ENCODE data around the gene PCBP3. TPM values are rescaled to one million over a fixed set of nuclear protein-coding genes. Genes with fewer than 3 reads are reported as not detected.
A peak's percentile ranks its signal among the peaks of the same experiment; 100 is the strongest.

Gene PCBP3
- total and polyA plus RNA-seq, 5 experiments from 2014 or later: 0.47 to 2.3 (median 0.95) TPM; not detected in 1

DNA sequence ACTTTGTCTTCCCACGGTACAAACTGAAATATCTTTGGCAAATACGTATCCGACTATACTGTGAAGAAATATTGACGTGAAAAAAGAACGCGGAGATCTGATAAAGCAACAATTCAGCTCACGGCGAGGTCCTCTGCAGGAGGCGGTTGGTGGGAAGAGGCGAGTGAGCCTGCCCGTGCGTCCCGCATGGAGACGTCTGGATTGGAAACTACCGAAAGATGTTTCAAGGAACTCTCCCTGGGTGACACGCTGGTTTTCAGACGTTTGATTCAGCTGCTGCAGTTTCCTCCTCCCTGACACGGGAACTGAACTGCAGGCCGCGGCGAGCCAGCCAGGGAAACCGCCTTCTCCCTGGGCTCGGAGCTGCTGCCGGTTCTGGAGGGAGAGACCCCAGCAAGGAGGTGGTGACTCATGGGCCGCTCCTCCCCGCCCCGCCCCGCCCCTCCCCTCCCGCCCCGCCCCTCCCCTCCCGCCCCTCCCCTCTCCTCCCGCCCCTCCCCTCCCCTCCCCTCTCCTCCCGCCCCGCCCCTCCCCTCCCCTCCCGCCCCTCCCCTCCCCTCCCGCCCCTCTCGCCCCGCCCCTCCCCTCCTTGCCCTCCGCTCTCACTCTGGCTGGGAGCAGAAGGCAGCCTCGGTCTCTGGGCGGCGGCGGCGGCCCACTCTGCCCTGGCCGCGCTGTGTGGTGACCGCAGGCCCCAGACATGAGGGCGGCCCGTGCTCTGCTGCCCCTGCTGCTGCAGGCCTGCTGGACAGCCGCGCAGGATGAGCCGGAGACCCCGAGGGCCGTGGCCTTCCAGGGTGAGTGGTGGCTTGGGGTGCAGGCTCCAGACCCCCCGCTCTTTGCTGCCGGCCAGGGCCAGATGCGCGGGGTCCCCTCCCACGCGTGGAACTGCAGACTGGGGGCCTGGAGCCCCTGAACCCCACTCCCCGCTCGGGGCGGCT is 337.9 kb downstream of the PCBP3 start, which contains the start of gene COL6A1:
Gene COL6A1 (plus strand): TSS at position 620 of the 941 bp plus-strand sequence. CDS start 81 bp downstream, at position 701.
- H3K9me3 Mint-ChIP-seq: no peaks in the 10 kb centered on the region
- H3K36me3 Mint-ChIP-seq: peaks cover 3 to 7% (median 6%) of the 10 kb centered on the region in 3 donors
- H3K27ac Mint-ChIP-seq: peak within 1 kb of the TSS in 1 of 10 donors; percentile 79
- peaks cover 0 to 21% (median 14%) of the 10 kb centered on the region in 4 donors for H3K4me1 Mint-ChIP-seq
- ATAC-seq: peak; percentile 70 to 82
- peaks cover 0 to 4% (median 0%) of the 10 kb centered on the region in 5 donors for H3K27me3 Mint-ChIP-seq
- POLR2A ChIA-PET: interaction anchor here (0.7 to 1.2 kb wide), 2 partner anchors 8 to 11 kb away, joined by 3 read pairs; no protein-coding TSS in a partner anchor
- peak within 1 kb of the TSS in 9 of 10 donors; percentile 50 to 80 (median 62) for H3K4me3 Mint-ChIP-seq
- DNase-seq: peak; percentile 34 to 80 (median 59)

DNA sequence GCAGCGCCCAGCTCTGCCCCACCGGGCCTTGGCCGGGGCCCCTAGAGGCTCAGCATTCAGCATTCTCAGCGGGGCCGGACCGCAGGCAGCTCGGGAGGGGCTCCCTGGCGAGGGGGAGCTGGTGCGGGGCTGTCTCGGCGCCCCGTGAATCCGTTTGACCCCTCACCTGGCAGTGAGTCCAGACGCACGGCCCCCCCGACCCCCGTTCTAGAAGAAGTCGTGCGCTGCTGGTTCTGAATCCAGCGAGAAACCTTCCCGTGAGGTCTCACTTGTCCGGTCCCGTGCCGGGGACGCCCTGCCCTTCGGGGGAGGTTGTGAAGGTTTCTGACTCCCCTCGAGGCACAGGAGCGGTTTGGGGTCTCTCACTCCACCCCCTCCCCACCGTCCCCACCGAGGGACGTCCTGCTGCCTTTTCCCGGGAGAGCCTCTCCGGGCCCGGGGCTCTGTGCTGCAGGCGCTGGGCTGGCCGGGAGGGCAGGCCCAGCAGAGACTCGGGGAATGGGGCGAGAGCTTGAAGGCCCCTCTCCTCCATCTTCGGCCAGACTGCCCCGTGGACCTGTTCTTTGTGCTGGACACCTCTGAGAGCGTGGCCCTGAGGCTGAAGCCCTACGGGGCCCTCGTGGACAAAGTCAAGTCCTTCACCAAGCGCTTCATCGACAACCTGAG is 338.7 kb downstream of the PCBP3 start:
- Mint-ChIP-seq H3K4me1 (peaks cover 0 to 21% (median 14%) of the 10 kb centered on the region in 4 donors), H3K27me3 (peaks cover 0 to 4% (median 0%) of the 10 kb centered on the region in 5 donors), H3K27ac (peak overlapping the region in 1 of 10 donors; percentile 79), H3K4me3 (peak overlapping the region in 9 of 10 donors; percentile 50 to 80 (median 62)), H3K9me3 (no peaks in the 10 kb centered on the region), H3K36me3 (peaks cover 3 to 7% (median 6%) of the 10 kb centered on the region in 3 donors)
- POLR2A ChIA-PET: interaction anchor here (0.7 to 1.2 kb wide), 2 partner anchors 9 to 11 kb away, joined by 3 read pairs; no protein-coding TSS in a partner anchor
- DNase-seq (peak in 1 of 10 donors; percentile 58), ATAC-seq (peak; percentile 18 to 49)

DNA sequence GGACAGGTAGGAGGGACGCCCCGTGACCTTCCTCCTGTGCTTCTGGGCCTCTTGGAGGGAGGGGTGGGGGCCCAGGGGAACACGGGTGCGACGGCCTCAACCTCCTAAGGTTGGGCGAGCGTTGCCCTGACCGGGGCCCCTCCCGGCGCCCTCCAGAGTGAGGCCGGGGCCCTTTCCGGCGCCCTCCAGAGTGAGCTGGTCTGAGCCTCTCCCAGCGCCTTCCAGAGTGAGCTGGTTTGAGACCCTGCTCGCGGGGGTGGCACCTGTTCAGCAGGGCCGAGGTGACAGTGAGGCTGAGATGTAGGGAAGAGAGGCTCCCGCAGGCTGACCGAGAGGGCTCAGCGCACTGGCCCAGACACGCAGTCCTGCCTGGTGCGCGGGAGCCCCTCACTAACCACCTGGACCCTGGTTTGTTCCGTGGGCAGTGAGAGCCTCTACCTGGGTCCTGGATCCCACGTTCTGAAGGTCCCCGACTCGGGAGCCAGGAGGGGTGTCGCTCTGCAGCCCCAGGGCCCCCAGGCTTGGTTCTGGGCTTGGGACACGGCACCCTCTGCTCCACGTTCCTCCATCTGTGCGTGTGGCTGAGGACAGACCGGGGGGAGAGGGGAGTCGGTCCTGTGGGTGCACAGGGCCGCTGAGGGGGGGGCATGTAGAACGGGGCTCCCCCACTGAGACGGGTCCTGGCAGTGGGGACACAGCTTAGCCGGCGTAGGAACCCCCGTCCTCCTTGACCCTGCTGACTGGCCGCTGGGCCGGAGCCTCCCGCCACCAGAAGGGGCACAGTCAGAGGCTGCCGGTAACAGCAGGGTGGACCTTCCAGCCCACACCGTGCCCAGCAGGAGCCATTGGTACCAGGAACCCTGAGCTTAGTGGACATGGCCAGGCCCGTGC is 339.5 kb downstream of the PCBP3 start:
- Mint-ChIP-seq H3K36me3 (peaks cover 3 to 7% (median 6%) of the 10 kb centered on the region in 3 donors), H3K4me1 (peaks cover 0 to 21% (median 14%) of the 10 kb centered on the region in 4 donors), H3K9me3 (no peaks in the 10 kb centered on the region), H3K27me3 (peaks cover 0 to 4% (median 0%) of the 10 kb centered on the region in 5 donors), H3K27ac (no peak overlapping the region), H3K4me3 (peak overlapping the region in 9 of 10 donors; percentile 50 to 80 (median 60))
- no peak for ATAC-seq
- peak in 2 of 10 donors; percentile 5 to 62 for DNase-seq
- POLR2A ChIA-PET: interaction anchor here (1.2 kb wide), 1 partner anchor 10 kb away, joined by 3 read pairs; no protein-coding TSS in a partner anchor

DNA sequence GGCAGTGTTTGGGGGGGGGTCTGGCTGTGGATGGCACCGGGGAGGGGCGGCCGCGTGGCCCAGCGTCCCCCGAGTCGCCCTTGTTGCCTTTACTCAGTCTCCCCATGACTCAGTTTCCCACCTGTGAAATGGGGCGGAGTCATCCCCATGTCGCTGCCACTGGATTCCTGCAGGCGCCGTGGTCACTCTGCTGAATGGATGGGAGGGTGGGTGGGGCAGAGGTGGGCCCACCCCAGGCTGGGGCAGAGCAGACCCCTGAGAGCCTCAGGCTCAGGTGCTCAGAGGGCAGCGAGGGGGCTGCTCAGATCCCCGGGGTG is 340.1 kb downstream of the PCBP3 start:
- POLR2A ChIA-PET: no interaction called here
- H3K27ac Mint-ChIP-seq: no peak overlapping the region
- peaks cover 0 to 16% (median 12%) of the 10 kb centered on the region in 4 donors for H3K4me1 Mint-ChIP-seq
- no peaks in the 10 kb centered on the region for H3K9me3 Mint-ChIP-seq
- H3K4me3 Mint-ChIP-seq: no peak overlapping the region
- ATAC-seq (no peak), DNase-seq (no peak)
- H3K27me3 Mint-ChIP-seq: peaks cover 0 to 4% (median 0%) of the 10 kb centered on the region in 5 donors
- H3K36me3 Mint-ChIP-seq: peaks cover 3 to 7% (median 6%) of the 10 kb centered on the region in 3 donors

DNA sequence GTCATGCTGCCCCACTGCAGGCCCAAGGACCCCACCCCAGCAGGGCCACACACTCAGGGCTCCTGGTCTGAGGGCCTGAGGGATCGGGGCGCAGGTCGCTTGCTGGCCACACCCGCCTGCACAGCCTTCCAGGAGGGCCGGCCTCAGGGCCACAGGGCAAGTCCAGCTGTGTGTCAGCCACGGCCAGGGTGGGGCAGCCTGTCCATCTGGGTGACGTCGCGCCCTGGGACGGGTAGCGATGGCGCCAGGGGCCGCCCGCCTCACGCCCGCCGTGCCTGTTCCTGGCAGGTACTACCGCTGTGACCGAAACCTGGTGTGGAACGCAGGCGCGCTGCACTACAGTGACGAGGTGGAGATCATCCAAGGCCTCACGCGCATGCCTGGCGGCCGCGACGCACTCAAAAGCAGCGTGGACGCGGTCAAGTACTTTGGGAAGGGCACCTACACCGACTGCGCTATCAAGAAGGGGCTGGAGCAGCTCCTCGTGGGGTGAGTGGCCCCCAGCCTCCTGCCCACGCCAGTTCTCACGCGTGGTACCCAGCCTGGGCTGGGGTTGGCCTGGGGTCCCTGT is 340.5 kb downstream of the PCBP3 start:
- Mint-ChIP-seq H3K4me3 (no peak overlapping the region), H3K4me1 (peaks cover 0 to 15% (median 10%) of the 10 kb centered on the region in 4 donors), H3K27me3 (peaks cover 0 to 4% (median 0%) of the 10 kb centered on the region in 5 donors), H3K27ac (peak overlapping the region in 6 of 10 donors; percentile 46 to 96 (median 50)), H3K9me3 (no peaks in the 10 kb centered on the region), H3K36me3 (peaks cover 3 to 7% (median 6%) of the 10 kb centered on the region in 3 donors)
- DNase-seq (peak in 2 of 10 donors; percentile 10 to 62), ATAC-seq (no peak)
- POLR2A ChIA-PET: no interaction called here

DNA sequence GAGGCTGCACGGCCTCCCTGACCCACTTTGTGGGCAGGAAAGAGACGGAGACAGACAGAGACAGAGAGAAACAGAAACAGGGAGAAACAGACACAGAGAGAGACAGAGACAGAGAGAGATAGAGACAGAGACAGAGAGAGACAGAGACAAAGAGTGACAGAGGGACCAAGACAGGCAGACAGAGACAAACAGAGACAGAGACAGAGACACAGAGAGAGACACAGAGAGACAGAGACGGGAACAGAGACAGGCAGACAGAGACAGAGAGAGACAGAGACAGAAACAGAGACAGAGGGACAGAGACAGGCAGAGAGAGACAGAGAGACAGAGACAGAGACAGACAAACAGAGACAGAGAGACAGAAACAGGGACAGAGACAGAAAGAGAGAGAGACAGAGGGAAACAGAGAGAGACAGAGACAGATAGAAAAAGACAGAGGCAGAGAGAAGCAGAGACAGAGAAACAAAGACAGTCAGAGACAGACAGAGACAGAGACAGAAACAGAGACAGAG is 341.1 kb downstream of the PCBP3 start:
- Mint-ChIP-seq H3K4me1 (peaks cover 0 to 12% (median 8%) of the 10 kb centered on the region in 4 donors), H3K4me3 (peak overlapping the region in 5 of 10 donors; percentile 10 to 58 (median 35)), H3K36me3 (peaks cover 3 to 7% (median 6%) of the 10 kb centered on the region in 3 donors), H3K27me3 (peaks cover 0 to 4% (median 0%) of the 10 kb centered on the region in 5 donors), H3K27ac (peak overlapping the region in 8 of 10 donors; percentile 42 to 96 (median 50)), H3K9me3 (no peaks in the 10 kb centered on the region)
- ATAC-seq (no peak), DNase-seq (no peak)
- POLR2A ChIA-PET: no interaction called here

DNA sequence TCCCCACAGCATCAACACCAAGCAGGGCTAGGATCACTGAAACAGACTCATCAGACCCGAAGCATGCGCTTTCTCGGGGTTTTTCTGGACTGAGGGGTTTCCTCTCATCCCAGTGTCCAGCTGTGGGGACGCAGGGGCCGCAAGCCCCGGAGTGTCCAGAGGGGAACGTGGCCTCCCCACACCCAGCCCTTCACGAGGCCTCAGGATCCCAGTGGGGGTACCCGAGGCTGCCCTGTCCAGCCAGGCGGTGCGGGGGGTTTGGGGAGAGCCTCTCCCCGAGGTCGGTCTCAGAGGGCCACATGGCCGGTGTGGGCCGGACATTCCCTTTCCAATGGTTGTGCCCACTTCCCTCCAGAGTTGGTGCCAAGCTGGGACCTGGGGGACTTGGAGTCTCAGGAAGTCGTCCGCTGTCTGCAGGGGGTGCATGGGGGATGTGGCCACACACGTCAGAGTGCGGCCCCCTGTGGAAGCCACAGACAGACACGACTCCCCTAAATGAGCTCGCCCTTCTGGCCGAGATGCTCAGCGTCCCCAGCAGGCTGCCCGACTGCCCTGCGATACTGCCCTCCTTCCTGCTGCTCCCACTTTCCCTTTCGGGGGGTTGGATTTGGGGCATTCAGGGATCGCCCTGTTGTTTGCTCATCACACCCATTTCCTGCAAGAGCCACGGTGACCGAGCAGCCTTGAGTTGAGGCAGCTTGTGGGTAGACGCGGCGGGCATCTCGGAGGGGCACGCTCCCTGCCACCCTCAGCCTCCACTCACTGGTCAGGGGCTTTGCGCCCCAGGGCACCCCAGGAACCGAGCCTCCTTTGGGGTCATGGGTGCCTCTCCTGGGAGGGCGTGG is 342.2 kb downstream of the PCBP3 start:
- H3K4me1 Mint-ChIP-seq: peaks cover 0 to 10% (median 8%) of the 10 kb centered on the region in 4 donors
- H3K27ac Mint-ChIP-seq: peak overlapping the region in 1 of 10 donors; percentile 96
- POLR2A ChIA-PET: no interaction called here
- ATAC-seq: no peak
- DNase-seq: peak in 2 of 10 donors; percentile 3 to 61
- peaks cover 3 to 10% (median 6%) of the 10 kb centered on the region in 3 donors for H3K36me3 Mint-ChIP-seq
- peaks cover 0 to 4% (median 0%) of the 10 kb centered on the region in 5 donors for H3K27me3 Mint-ChIP-seq
- no peaks in the 10 kb centered on the region for H3K9me3 Mint-ChIP-seq
- peak overlapping the region in 1 of 10 donors; percentile 6 for H3K4me3 Mint-ChIP-seq

DNA sequence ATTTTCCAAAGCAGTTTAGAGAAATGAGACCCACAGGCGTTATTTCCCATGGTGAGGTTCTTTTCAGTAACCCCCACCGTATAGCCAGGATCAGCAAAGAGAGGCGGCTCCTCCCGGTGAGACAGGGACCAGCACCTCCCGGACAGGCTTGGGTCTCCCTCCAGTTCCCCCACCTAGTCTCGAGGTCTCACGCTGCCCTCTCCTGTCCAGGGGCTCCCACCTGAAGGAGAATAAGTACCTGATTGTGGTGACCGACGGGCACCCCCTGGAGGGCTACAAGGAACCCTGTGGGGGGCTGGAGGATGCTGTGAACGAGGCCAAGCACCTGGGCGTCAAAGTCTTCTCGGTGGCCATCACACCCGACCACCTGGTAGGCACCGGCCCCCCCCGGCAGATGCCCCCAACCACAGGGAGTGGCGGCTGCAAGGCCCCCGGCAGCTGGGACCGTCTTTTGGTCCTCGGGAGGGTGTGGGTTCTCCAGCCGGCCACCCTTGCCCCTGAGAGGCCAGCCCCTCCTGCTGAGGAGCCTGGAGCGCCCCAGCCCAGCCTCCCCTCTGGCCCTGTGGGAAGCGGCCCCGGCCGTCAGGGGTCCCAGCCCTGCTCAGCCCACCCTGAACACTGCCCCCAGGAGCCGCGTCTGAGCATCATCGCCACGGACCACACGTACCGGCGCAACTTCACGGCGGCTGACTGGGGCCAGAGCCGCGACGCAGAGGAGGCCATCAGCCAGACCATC is 343.0 kb downstream of the PCBP3 start:
- POLR2A ChIA-PET: no interaction called here
- H3K27ac Mint-ChIP-seq: no peak overlapping the region
- no peaks in the 10 kb centered on the region for H3K9me3 Mint-ChIP-seq
- H3K4me1 Mint-ChIP-seq: peaks cover 0 to 10% (median 8%) of the 10 kb centered on the region in 4 donors
- DNase-seq: peak in 1 of 10 donors; percentile 53
- peaks cover 3 to 11% (median 6%) of the 10 kb centered on the region in 3 donors for H3K36me3 Mint-ChIP-seq
- no peak overlapping the region for H3K4me3 Mint-ChIP-seq
- no peak for ATAC-seq
- peaks cover 0 to 4% (median 0%) of the 10 kb centered on the region in 5 donors for H3K27me3 Mint-ChIP-seq

DNA sequence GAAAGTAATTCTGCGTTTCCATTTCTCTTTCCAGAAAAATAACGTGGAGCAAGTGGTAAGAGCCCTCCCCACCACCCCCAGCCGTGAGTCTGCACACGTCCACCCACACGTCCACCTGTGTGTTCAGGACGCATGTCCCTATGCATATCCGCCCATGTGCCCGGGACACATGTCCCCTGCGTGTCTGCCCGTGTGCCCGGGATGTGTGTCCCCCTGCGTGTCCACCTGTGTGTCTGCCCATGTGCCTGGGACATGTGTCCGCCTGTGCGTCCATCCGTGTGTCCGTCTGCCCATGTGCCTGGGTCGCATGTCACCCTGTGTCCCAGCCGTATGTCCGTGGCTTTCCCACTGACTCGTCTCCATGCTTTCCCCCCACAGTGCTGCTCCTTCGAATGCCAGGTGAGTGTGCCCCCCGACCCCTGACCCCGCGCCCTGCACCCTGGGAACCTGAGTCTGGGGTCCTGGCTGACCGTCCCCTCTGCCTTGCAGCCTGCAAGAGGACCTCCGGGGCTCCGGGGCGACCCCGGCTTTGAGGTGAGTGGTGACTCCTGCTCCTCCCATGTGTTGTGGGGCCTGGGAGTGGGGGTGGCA is 343.7 kb downstream of the PCBP3 start:
- Mint-ChIP-seq H3K27me3 (peaks cover 0 to 4% (median 0%) of the 10 kb centered on the region in 5 donors), H3K4me3 (no peak overlapping the region), H3K27ac (peak overlapping the region in 1 of 10 donors; percentile 49), H3K36me3 (peaks cover 3 to 11% (median 6%) of the 10 kb centered on the region in 3 donors), H3K9me3 (no peaks in the 10 kb centered on the region), H3K4me1 (peaks cover 0 to 10% (median 7%) of the 10 kb centered on the region in 4 donors)
- no peak for ATAC-seq
- POLR2A ChIA-PET: no interaction called here
- DNase-seq: peak in 1 of 10 donors; percentile 53

All from naive thymus-derived CD8-positive, alpha-beta T cell (primary cell).